22Rv1 (cell line): ENCODE data around the gene KRT83.

Experiments used
- CTCF ChIP-seq: fragments of 450-650 bp; IDR thresholded peaks from 2 replicates; pipeline ENCODE4 v1.5.1; 2017; ENCODE audit warnings: mild to moderate bottlenecking
- ZFX ChIP-seq: fragments of 450-650 bp; IDR thresholded peaks from 2 replicates; pipeline ENCODE4 v1.6.1; 2017; ENCODE audit warnings: antibody characterized with exemption, borderline replicate concordance

GRCh38 chr12:52318241-52318990 is 2.8 kb downstream of the KRT83 start:
- TF ChIP-seq CTCF (no peak), ZFX (no peak)
